Activated T-helper 2 cell treated with anti-CD3 and anti-CD28 coated beads, Interferon-gamma antibody, Interleukin-2, Interleukin-4, amounts not matched to agents 10 μg/mL and 5 μg/mL and 100 μg/mL, durations not matched to agents 14 hours and 24 hours and 36 hours (primary cell): ENCODE results near the gene ROR1. TPM values are rescaled to one million over a fixed set of nuclear protein-coding genes. Genes with fewer than 3 reads are reported as not detected.
"Not testable (repeated sequence)": the region's sequence is repeated elsewhere in the genome, so short reads cannot be mapped to it uniquely, and the experiment has no call there.

Experiments
- DNase-seq: peaks from one replicate; pipeline ENCODE4 v3.0.0; 2021; ENCODE audit warnings: low spot score
- H3K27ac Mint-ChIP-seq: one replicate; pipeline ENCODE4 v1.8.0; 2021; ENCODE audit warnings: mixed read lengths
- H3K27me3 Mint-ChIP-seq: one replicate; pipeline ENCODE4 v1.8.0; 2021; ENCODE audit warnings: low read depth, mixed read lengths
- H3K36me3 Mint-ChIP-seq: one replicate; pipeline ENCODE4 v1.8.0; 2021; ENCODE audit warnings: low read depth, mixed read lengths
- H3K4me1 Mint-ChIP-seq: one replicate; pipeline ENCODE4 v1.8.0; 2021; ENCODE audit warnings: low read depth, mixed read lengths
- H3K4me3 Mint-ChIP-seq: one replicate; pipeline ENCODE4 v1.8.0; 2021; ENCODE audit warnings: low read depth, mild to moderate bottlenecking, moderate library complexity, mixed read lengths
- H3K9me3 Mint-ChIP-seq: one replicate; pipeline ENCODE4 v1.8.0; 2021; ENCODE audit warnings: mixed read lengths
- intact Hi-C: fragments of 100-400 bp; cut with micrococcal nuclease; formaldehyde crosslinking; loops from one replicate; pipeline ENCODE4 v1.15.1; 2023
- total RNA-seq: library from RNA; stranded (reverse); gene quantifications from 2 replicates; pipeline ENCODE4 v1.2.3, GENCODE V29; 2022

ROR1 gene
- total RNA-seq, 1 donor from 2014 or later: 0.09 TPM

DNA sequence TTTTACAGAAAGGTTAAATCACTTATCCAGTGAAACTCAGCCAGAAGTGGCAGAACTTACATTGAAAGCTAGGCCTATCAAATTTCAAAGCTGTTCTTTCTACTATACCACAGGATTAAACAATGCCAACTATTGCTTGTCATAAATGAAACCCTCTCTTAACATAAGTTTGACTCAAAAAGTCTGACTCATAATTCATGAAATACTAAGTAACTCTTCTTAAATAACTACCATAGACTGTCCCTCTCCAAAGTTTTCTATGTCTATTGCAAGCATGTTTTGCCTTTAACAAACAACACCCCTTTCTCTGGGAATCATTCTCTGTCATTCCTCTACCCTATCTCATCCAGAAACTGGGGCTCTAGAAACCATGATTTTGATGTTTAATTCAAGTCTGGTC is 320.1 kb downstream of the ROR1 start:
- intact Hi-C loops: no loop called here

DNA sequence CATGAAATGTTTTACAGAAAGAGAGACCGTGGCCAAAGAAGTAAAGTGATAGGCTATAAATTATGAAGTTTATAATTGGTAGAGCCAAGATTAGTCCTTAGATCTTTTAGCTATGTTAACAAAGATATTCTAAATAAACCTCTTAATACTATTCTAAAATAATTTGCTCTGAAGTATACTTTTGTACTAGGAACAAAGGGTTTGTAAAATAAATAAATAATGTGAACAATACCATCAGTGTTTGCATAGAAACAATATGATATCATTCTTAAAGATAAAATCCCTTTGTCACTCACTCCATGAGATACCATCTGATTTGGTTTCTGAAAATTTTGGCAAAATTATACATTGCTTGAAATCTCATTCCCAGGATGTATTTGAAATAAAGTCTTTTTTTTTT is 322.0 kb downstream of the ROR1 start:
- no peak overlapping the region for H3K4me3 Mint-ChIP-seq
- peaks cover 3% of the 10 kb centered on the region for H3K27me3 Mint-ChIP-seq
- no peak overlapping the region for H3K27ac Mint-ChIP-seq
- H3K36me3 Mint-ChIP-seq: no peaks in the 10 kb centered on the region
- DNase-seq: no peak
- intact Hi-C loops: no loop called here
- no peaks in the 10 kb centered on the region for H3K4me1 Mint-ChIP-seq
- H3K9me3 Mint-ChIP-seq: no peaks in the 10 kb centered on the region

More for the DNA sequence above, 320.1 kb downstream of the ROR1 start:
- H3K36me3 Mint-ChIP-seq: no peaks in the 10 kb centered on the region
- H3K9me3 Mint-ChIP-seq: no peaks in the 10 kb centered on the region
- H3K4me1 Mint-ChIP-seq: no peaks in the 10 kb centered on the region
- no peak overlapping the region for H3K27ac Mint-ChIP-seq
- DNase-seq: no peak
- no peak overlapping the region for H3K4me3 Mint-ChIP-seq
- peaks cover 3% of the 10 kb centered on the region for H3K27me3 Mint-ChIP-seq

DNA sequence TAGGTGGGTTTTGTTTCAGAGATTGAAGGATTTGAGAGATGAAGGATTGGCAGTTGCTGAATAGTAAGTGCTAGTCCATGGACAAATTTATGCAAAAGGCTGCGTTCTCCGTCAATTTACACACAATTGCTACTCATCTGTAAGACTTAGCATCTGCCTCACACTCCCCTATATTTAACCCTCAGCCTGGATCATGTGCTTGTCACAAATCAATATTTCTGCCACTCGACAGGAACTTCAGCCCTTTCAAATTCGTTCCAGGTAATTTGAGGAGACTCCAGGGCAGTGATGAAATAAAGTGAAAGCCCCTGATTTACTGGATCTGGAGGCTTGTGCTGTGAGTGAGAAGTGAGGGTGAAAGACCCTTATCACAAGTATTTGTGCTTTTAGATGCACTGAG is 324.0 kb downstream of the ROR1 start:
- Mint-ChIP-seq H3K4me1 (no peaks in the 10 kb centered on the region), H3K9me3 (no peaks in the 10 kb centered on the region), H3K36me3 (no peaks in the 10 kb centered on the region), H3K27me3 (peaks cover 3% of the 10 kb centered on the region), H3K4me3 (no peak overlapping the region), H3K27ac (no peak overlapping the region)
- no peak for DNase-seq
- intact Hi-C loops: no loop called here

DNA sequence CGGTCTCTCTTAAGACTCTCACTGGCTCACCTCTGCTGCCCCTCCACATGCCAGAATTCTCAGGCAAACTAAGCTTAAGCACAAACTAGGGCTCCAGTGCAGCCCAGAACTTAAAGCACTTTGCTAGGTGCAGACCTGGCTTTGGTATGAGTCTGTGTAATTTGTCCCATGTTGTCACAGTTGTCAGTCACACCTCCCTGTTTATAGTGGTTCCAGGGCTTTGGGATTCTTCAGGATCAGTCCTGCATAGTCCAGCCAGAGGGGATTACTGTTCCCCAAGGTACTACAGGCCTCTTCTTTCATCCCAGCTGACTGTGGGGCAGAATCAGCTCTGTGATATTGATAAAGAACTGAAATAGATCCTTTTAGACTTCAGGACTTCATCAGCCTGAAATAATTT is 324.6 kb downstream of the ROR1 start:
- no peaks in the 10 kb centered on the region for H3K9me3 Mint-ChIP-seq
- no peak overlapping the region for H3K27ac Mint-ChIP-seq
- no peak overlapping the region for H3K4me3 Mint-ChIP-seq
- no peak for DNase-seq
- H3K36me3 Mint-ChIP-seq: no peaks in the 10 kb centered on the region
- peaks cover 3% of the 10 kb centered on the region for H3K27me3 Mint-ChIP-seq
- no peaks in the 10 kb centered on the region for H3K4me1 Mint-ChIP-seq
- intact Hi-C loops: no loop called here

DNA sequence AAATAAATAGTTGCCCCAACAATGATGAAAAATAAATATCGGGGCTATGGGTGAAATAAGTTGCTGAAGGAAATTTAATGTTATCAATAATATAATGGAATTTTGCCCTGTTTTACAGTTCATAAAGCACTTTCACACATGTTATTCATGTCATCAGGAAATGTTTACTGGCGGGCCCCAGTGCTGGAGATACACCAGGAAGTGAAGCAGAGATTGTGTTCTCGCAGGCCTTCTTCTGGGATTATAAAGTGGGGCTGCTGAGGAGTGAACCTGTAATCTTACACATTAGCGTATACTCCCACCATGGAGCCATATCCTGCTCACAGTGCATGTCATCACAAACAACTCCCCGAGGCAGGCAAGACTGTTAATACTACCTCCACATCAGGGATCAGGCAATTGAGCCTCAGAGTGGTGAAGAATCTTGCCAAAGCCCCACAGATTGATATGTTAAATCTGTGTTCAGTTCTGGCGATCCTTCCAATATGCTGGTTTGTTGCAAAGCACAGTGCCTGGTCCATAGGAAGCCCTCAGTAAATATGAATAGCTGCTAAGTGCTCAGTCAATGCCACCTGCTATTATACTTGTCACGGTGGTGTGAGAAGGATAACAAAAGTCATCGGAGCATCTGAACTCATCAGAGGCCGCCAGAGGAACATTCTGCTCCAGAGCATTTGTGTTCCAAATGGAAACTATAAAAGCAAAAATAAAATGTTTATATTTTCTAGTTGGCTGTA is 325.2 kb downstream of the ROR1 start:
- no peak overlapping the region for H3K4me3 Mint-ChIP-seq
- H3K27ac Mint-ChIP-seq: no peak overlapping the region
- no peak for DNase-seq
- no peaks in the 10 kb centered on the region for H3K36me3 Mint-ChIP-seq
- no peaks in the 10 kb centered on the region for H3K9me3 Mint-ChIP-seq
- intact Hi-C loops: no loop called here
- peaks cover 3% of the 10 kb centered on the region for H3K27me3 Mint-ChIP-seq
- H3K4me1 Mint-ChIP-seq: no peaks in the 10 kb centered on the region

DNA sequence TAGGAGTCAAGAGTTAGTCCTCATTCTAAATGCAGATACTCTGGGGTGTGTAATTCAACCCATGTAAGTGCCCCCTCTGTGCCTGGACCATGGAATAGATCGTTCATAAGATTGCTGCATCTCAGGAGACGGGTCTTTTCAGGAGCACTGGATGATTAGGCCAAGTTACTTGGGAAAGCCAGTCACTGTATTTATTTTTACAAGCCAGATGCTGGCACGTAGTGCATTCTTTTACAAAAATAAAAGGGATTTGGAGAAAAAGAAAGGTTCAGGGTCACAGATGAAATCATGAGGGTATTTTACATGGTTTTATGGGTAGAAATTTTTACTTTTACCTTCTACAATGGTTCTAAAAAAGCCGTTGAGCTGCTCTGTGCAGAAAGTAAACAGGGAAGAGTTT is 327.0 kb downstream of the ROR1 start:
- no peak overlapping the region for H3K4me3 Mint-ChIP-seq
- peaks cover 3% of the 10 kb centered on the region for H3K27me3 Mint-ChIP-seq
- no peaks in the 10 kb centered on the region for H3K4me1 Mint-ChIP-seq
- intact Hi-C loops: no loop called here
- DNase-seq: no peak
- H3K27ac Mint-ChIP-seq: no peak overlapping the region
- H3K9me3 Mint-ChIP-seq: no peaks in the 10 kb centered on the region
- no peaks in the 10 kb centered on the region for H3K36me3 Mint-ChIP-seq

GRCh38 chr1:64104585-64104984 is 330.8 kb downstream of the ROR1 start:
- intact Hi-C loops, H3K9me3 Mint-ChIP-seq, H3K4me1 Mint-ChIP-seq, H3K27ac Mint-ChIP-seq, H3K4me3 Mint-ChIP-seq, H3K36me3 Mint-ChIP-seq, DNase-seq, H3K27me3 Mint-ChIP-seq: not testable (repeated sequence)

DNA sequence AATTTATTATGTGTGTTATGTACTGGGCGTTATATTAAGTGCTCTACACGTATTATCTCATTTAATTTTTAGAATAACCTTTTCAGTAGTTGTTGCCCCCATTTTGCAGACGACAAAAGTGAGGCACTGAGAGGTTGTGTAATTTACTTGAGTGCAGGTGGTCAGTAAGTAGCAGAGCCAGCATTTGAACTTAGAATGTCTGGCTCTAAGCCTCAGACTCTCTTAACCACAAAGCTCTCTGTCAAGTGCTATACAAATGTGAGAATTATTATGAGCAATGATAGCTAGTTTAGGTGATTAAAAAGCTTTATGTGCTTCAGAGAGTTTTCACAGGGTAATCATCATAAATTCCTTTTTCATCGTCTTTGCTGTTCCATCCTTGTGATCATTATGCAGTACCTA is 333.3 kb downstream of the ROR1 start:
- Mint-ChIP-seq H3K36me3 (no peaks in the 10 kb centered on the region), H3K27me3 (no peaks in the 10 kb centered on the region), H3K9me3 (no peaks in the 10 kb centered on the region), H3K27ac (no peak overlapping the region), H3K4me3 (no peak overlapping the region), H3K4me1 (no peaks in the 10 kb centered on the region)
- no peak for DNase-seq
- intact Hi-C loops: no loop called here

- Mint-ChIP-seq H3K4me1 (no peaks in the 10 kb centered on the region), H3K27me3 (peaks cover 2% of the 10 kb centered on the region), H3K4me3 (no peak overlapping the region), H3K36me3 (no peaks in the 10 kb centered on the region), H3K27ac (no peak overlapping the region), H3K9me3 (no peaks in the 10 kb centered on the region)
- no peak for DNase-seq
- intact Hi-C loops: no loop called here
Measured at GRCh38 chr1:64107632-64108031, 333.8 kb downstream of the ROR1 start.

- no peaks in the 10 kb centered on the region for H3K36me3 Mint-ChIP-seq
- no peak for DNase-seq
- H3K27ac Mint-ChIP-seq: no peak overlapping the region
- no peaks in the 10 kb centered on the region for H3K9me3 Mint-ChIP-seq
- no peaks in the 10 kb centered on the region for H3K4me1 Mint-ChIP-seq
- intact Hi-C loops: no loop called here
- H3K4me3 Mint-ChIP-seq: no peak overlapping the region
- peaks cover 2% of the 10 kb centered on the region for H3K27me3 Mint-ChIP-seq
Measured at GRCh38 chr1:64110924-64111777, 337.3 kb downstream of the ROR1 start.

DNA sequence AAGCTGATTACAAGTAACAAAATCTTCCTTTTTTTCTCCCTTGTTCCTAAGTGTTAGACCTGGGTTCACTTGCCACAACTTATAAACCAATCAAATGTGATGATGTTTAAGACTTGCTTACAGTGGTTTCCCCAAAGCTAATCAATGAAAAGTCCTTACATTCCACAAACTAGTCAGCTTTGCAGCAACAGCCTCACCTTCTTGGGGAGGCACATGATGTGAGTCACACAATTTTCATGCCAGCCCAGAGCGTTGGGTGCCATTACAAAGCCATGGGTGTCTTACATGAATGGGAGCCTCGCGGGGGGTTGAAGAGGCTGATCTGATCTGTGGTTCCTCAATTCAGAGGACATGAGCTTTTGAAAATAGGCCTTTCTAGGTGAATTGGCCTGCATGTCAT is 338.0 kb downstream of the ROR1 start:
- no peaks in the 10 kb centered on the region for H3K36me3 Mint-ChIP-seq
- no peaks in the 10 kb centered on the region for H3K9me3 Mint-ChIP-seq
- H3K4me3 Mint-ChIP-seq: no peak overlapping the region
- peaks cover 2% of the 10 kb centered on the region for H3K27me3 Mint-ChIP-seq
- intact Hi-C loops: no loop called here
- no peak overlapping the region for H3K27ac Mint-ChIP-seq
- no peaks in the 10 kb centered on the region for H3K4me1 Mint-ChIP-seq
- DNase-seq: no peak

- no peak overlapping the region for H3K4me3 Mint-ChIP-seq
- H3K36me3 Mint-ChIP-seq: no peaks in the 10 kb centered on the region
- intact Hi-C loops: no loop called here
- H3K4me1 Mint-ChIP-seq: no peaks in the 10 kb centered on the region
- DNase-seq: no peak
- H3K9me3 Mint-ChIP-seq: no peaks in the 10 kb centered on the region
- peaks cover 2% of the 10 kb centered on the region for H3K27me3 Mint-ChIP-seq
- no peak overlapping the region for H3K27ac Mint-ChIP-seq
Measured at GRCh38 chr1:64112281-64112680, 338.5 kb downstream of the ROR1 start.

DNA sequence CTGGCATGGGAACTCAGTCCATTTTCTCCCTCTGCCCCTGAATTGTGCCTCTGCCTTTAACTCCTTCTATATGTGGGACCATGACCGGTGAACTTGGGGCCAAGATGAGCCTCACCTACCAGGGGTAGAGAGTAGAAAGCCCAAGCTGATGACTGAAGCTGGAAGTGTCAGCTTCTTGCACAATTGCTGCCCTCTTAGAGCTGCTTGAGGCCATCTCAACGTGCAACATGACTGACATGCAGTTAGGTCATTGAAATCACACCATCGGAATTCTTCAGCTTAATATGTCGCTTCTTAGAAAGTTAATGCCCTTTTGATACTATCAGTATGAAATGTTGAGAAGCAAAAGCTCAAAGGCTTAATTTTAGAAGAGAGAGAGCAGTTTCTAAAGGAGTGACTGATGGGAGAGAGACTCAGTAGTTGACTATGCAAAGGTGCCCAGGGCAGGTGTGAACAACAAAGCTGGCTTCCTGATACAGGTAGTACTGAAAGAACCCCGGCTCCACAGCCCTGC is 340.3 kb downstream of the ROR1 start:
- intact Hi-C loops: no loop called here
- Mint-ChIP-seq H3K27ac (no peak overlapping the region), H3K36me3 (no peaks in the 10 kb centered on the region), H3K27me3 (peaks cover 2% of the 10 kb centered on the region), H3K9me3 (no peaks in the 10 kb centered on the region), H3K4me3 (no peak overlapping the region), H3K4me1 (no peaks in the 10 kb centered on the region)
- no peak for DNase-seq
